HG03457 (cell line): ENCODE data around the gene PTPN2.
A peak's percentile ranks its signal among the peaks of the same experiment; 100 is the strongest.

Experiments used
- ATAC-seq: cut with Tn5 transposase; IDR thresholded peaks from one replicate; pipeline ENCODE4 v1.9.1; 2021; ENCODE audit warnings: moderate number of reproducible peaks; ENCODE audit not compliant: unreplicated experiment

Gene PTPN2

GRCh38 chr18:12860530-12860929 is 23.5 kb downstream of the PTPN2 start:
- no peak for ATAC-seq

- no peak for ATAC-seq
Measured at GRCh38 chr18:12858991-12859390, 25.0 kb downstream of the PTPN2 start.

GRCh38 chr18:12857991-12858544 is 26.0 kb downstream of the PTPN2 start:
- no peak for ATAC-seq

- no peak for ATAC-seq
Measured at GRCh38 chr18:12857215-12857905, 26.7 kb downstream of the PTPN2 start.

GRCh38 chr18:12855916-12856315 is 28.1 kb downstream of the PTPN2 start:
- ATAC-seq, result no peak

- no peak for ATAC-seq
Measured at GRCh38 chr18:12852566-12853315, 31.3 kb downstream of the PTPN2 start.

GRCh38 chr18:12851716-12852115 is 32.3 kb downstream of the PTPN2 start:
- ATAC-seq, result no peak

- no peak for ATAC-seq
Measured at GRCh38 chr18:12849548-12849947, 34.5 kb downstream of the PTPN2 start.

- ATAC-seq, result no peak
Measured at GRCh38 chr18:12848405-12848804, 35.6 kb downstream of the PTPN2 start.

- no peak for ATAC-seq
Measured at GRCh38 chr18:12844391-12844790, 39.6 kb downstream of the PTPN2 start.

- no peak for ATAC-seq
Measured at GRCh38 chr18:12843420-12844350, 40.4 kb downstream of the PTPN2 start.

GRCh38 chr18:12842459-12843380 is 41.3 kb downstream of the PTPN2 start:
- ATAC-seq, result no peak

GRCh38 chr18:12841070-12841469 is 43.0 kb downstream of the PTPN2 start:
- ATAC-seq, result no peak

GRCh38 chr18:12840382-12840781 is 43.7 kb downstream of the PTPN2 start:
- no peak for ATAC-seq

GRCh38 chr18:12839526-12840196 is 44.4 kb downstream of the PTPN2 start:
- ATAC-seq, result peak; percentile 73

- peak; percentile 13 for ATAC-seq
Measured at GRCh38 chr18:12839057-12839525, 44.9 kb downstream of the PTPN2 start.

GRCh38 chr18:12838178-12838634 is 45.8 kb downstream of the PTPN2 start:
- ATAC-seq, result no peak

GRCh38 chr18:12837747-12838146 is 46.3 kb downstream of the PTPN2 start:
- ATAC-seq, result no peak

- ATAC-seq, result no peak
Measured at GRCh38 chr18:12836551-12836950, 47.5 kb downstream of the PTPN2 start.
